HG02870 (cell line): ENCODE data around the gene XPNPEP1.

ENCODE experiments used
- ATAC-seq: cut with Tn5 transposase; IDR thresholded peaks from one replicate; pipeline ENCODE4 v1.9.1; 2021; ENCODE audit warnings: mild to moderate bottlenecking, moderate library complexity; ENCODE audit not compliant: unreplicated experiment

The XPNPEP1 gene

GRCh38 chr10:109820620-109821405 is 102.5 kb downstream of the XPNPEP1 start:
- no peak for ATAC-seq

GRCh38 chr10:109819807-109820206 is 103.5 kb downstream of the XPNPEP1 start:
- no peak for ATAC-seq
